ENCODE measurements around the gene EVC2. TPM values are rescaled to one million over a fixed set of nuclear protein-coding genes. Genes with fewer than 3 reads are reported as not detected.

EVC2 gene
- total RNA-seq, 2 donors from 2014 or later: 8.6 to 13.2 TPM

DNA sequence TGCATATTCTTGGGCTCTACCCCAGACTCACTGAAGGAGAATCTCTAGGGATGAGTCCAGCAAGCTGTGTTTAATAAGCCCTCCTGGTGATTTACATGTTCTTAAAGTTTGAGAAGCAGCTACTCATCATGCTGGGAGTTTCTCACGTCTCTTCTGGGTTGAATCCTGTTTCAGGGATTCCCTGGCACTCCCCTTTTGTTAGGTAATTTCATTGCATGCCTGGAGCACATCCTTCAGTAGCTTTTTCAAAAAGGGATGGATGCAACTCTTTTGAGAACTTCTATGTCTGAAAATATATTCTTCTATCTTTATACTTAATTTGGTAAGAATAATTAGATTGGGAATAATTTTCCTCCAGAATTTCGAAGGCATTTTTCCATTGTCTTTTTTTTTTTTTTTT, 7.0 kb upstream of the EVC2 start:
- 47% methylated on average over 2 of the region's 2 CpGs for WGBS, 2 donors
- H3K9me3 ChIP-seq: no peaks in the 10 kb centered on the region
- H3K36me3 ChIP-seq (replicated peaks in 1 of 2; ENCODE audit: insufficient read depth in 1 of 2, low read depth in 2 of 2): no peaks in the 10 kb centered on the region
- TF ChIP-seq POLR2A (IDR thresholded peaks at IDR 0.05): no peak
- TF ChIP-seq, protein P1, sequence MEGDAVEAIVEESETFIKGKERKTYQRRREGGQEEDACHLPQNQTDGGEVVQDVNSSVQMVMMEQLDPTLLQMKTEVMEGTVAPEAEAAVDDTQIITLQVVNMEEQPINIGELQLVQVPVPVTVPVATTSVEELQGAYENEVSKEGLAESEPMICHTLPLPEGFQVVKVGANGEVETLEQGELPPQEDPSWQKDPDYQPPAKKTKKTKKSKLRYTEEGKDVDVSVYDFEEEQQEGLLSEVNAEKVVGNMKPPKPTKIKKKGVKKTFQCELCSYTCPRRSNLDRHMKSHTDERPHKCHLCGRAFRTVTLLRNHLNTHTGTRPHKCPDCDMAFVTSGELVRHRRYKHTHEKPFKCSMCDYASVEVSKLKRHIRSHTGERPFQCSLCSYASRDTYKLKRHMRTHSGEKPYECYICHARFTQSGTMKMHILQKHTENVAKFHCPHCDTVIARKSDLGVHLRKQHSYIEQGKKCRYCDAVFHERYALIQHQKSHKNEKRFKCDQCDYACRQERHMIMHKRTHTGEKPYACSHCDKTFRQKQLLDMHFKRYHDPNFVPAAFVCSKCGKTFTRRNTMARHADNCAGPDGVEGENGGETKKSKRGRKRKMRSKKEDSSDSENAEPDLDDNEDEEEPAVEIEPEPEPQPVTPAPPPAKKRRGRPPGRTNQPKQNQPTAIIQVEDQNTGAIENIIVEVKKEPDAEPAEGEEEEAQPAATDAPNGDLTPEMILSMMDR (IDR thresholded peaks at IDR 0.05): no peak
- H3K4me3 ChIP-seq: no peak overlapping the region
- intact Hi-C loops (cut with DNase I): no loop called here
- DNase-seq (no peak), ATAC-seq (no peak)
- peaks cover 31% of the 10 kb centered on the region for H3K4me1 ChIP-seq
- no peak overlapping the region for H3K27ac ChIP-seq
- no peaks in the 10 kb centered on the region for H3K27me3 ChIP-seq

DNA sequence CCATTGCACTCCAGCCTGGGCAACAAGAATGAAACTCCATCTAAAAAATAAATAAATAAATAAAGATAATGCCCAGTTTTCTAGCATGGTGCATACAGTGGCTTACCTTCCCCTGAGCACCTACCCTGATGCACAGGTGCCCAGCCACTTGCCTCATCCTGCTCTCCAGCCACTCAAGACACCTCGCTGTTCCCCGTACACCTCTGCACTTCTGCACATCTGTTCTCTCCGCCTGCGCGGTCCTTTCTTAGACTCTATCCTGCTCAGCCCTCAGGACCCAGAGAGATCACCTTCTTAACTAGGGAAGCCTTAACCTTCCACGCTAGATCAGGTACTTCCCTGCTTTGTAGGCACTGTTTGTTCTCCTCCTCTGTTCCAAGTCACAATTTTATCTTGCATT, 5.5 kb upstream of the EVC2 start:
- DNase-seq (no peak), ATAC-seq (no peak)
- intact Hi-C loops (cut with DNase I): no loop called here
- H3K4me1 ChIP-seq: peaks cover 36% of the 10 kb centered on the region
- H3K4me3 ChIP-seq: no peak overlapping the region
- no peaks in the 10 kb centered on the region for H3K36me3 ChIP-seq (replicated peaks in 1 of 2; ENCODE audit: insufficient read depth in 1 of 2, low read depth in 2 of 2)
- TF ChIP-seq, protein P1 (IDR thresholded peaks at IDR 0.05): no peak
- no peak for TF ChIP-seq POLR2A (IDR thresholded peaks at IDR 0.05)
- 75 to 79% methylated on average over 6 of the region's 6 CpGs for WGBS, 2 donors
- H3K9me3 ChIP-seq: no peaks in the 10 kb centered on the region
- no peaks in the 10 kb centered on the region for H3K27me3 ChIP-seq
- H3K27ac ChIP-seq: no peak overlapping the region

DNA sequence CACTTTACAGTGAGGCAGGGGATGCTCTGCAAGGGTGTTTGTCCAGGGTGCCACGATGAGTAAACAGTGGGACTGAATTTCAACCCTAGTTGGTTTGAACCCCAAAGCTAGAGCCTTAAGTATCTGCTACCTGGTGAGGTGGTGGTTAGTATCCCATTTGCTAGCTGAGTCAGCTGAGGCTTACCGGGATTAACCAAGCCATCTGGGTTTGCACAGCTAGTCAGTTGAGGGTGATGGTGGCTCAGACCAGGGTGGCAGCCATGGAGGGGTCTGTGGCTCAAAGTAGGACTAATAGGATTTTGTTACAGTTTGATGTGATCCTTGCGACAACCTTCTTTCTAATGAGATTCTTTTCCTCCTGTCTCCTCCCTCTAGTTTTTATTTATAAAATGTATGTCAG, 4.6 kb upstream of the EVC2 start:
- Histone ChIP-seq H3K36me3 (replicated peaks in 1 of 2; ENCODE audit: insufficient read depth in 1 of 2, low read depth in 2 of 2) (no peaks in the 10 kb centered on the region), H3K4me3 (no peak overlapping the region), H3K9me3 (no peaks in the 10 kb centered on the region), H3K27me3 (no peaks in the 10 kb centered on the region), H3K27ac (no peak overlapping the region), H3K4me1 (peaks cover 44% of the 10 kb centered on the region)
- WGBS, 2 donors: 89 to 100% methylated on average over 3 of the region's 3 CpGs
- TF ChIP-seq POLR2A (IDR thresholded peaks at IDR 0.05): no peak
- TF ChIP-seq, protein P1 (IDR thresholded peaks at IDR 0.05): no peak
- ATAC-seq: no peak
- no peak for DNase-seq
- intact Hi-C loops (cut with DNase I): no loop called here

DNA sequence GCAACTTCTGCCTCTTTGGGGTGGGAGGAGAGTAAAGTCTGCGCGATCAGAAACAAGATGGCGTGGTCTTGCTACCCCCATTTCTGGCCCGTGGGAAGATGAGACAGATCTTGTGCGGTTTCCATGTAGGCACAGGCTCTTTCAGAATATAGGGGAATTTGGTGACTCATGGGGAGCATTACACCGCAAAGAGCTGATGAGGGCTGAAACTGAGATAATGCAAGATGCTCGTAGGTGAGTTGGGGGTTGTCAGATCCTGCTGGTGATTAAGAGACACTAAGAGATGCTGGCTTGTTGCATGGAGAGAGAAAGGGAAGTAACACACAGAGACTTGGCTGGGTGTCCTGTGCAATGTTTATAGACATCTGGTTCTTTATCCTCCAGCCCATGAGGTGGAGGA, 4.2 kb upstream of the EVC2 start:
- Histone ChIP-seq H3K36me3 (replicated peaks in 1 of 2; ENCODE audit: insufficient read depth in 1 of 2, low read depth in 2 of 2) (no peaks in the 10 kb centered on the region), H3K27me3 (no peaks in the 10 kb centered on the region), H3K9me3 (no peaks in the 10 kb centered on the region), H3K27ac (no peak overlapping the region), H3K4me1 (peaks cover 44% of the 10 kb centered on the region), H3K4me3 (no peak overlapping the region)
- ATAC-seq: no peak
- no peak for TF ChIP-seq POLR2A (IDR thresholded peaks at IDR 0.05)
- TF ChIP-seq, protein P1 (IDR thresholded peaks at IDR 0.05): no peak
- DNase-seq: no peak
- intact Hi-C loops (cut with DNase I): no loop called here
- 91 to 92% methylated on average over 7 of the region's 7 CpGs for whole genome bisulfite sequencing, 2 donors

DNA sequence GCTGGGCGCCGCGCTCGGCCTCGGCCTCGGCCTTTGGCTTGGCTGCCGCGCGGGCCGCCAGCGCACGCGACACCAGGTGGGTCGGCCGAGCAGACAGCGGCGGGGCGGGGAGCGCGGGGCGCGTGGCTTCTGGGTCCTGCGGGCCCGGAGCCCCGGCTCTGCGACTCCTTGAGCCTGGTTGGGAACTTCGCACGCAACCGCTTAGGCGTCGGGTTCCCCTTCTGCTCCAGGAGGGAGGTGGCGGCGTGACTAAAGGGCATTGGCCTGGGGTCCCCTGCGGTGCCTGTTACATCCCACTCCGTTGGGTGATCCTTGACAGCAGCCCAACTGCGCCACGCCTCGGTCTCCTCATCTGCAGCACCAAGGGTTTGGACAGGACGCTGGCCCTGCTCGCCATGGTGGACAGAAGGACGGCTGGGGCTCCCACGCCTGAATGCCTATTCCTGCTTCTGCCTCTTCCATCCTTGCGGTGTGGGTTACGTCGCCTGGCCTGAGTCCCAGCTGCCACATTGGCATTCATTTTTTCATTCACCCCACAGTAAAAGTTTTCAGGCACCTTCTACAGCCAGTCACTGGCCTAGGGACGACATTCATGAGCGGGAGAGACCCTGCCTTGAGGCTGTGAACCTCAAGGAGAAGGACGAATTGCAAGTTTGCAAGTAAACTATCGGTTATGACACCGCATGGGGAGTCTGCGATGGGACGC, 3.3 kb upstream of the EVC2 start:
- Histone ChIP-seq H3K27me3 (no peaks in the 10 kb centered on the region), H3K9me3 (no peaks in the 10 kb centered on the region), H3K4me1 (peaks cover 50% of the 10 kb centered on the region), H3K27ac (peak overlapping the region; percentile 33 to 77 (median 56)), H3K4me3 (peak overlapping the region in 1 of 2 donors; percentile 25), H3K36me3 (replicated peaks in 1 of 2; ENCODE audit: insufficient read depth in 1 of 2, low read depth in 2 of 2) (no peaks in the 10 kb centered on the region)
- intact Hi-C loops (cut with DNase I): no loop called here
- peak in 1 of 3 donors; percentile 2 for TF ChIP-seq POLR2A (IDR thresholded peaks at IDR 0.05)
- TF ChIP-seq, protein P1 (IDR thresholded peaks at IDR 0.05): no peak
- peak; percentile 10 to 44 (median 27) for DNase-seq
- WGBS, 2 donors: 16 to 23% methylated on average over 20 to 42 of the region's 52 CpGs
- peak; percentile 16 for ATAC-seq

All from body of pancreas (tissue), 4 donors.